Measurements from ENCODE around the gene FOXK2. TPM values are rescaled to one million over a fixed set of nuclear protein-coding genes. Genes with fewer than 3 reads are reported as not detected.
"Not testable (repeated sequence)": the region's sequence is repeated elsewhere in the genome, so short reads cannot be mapped to it uniquely, and the experiment has no call there.

The FOXK2 gene
- total RNA-seq, 1 donor from 2014 or later = 49.5 TPM

GRCh38 chr17:82551779-82552457 lies 32.4 kb downstream of the FOXK2 start:
- Mint-ChIP-seq H3K27ac (ENCODE audit: unreplicated experiment) (peak overlapping the region; percentile 71), H3K4me1 (ENCODE audit: low read depth) (peaks cover 49% of the 10 kb centered on the region), H3K4me3 (ENCODE audit: unreplicated experiment) (no peak overlapping the region), H3K27me3 (ENCODE audit: low read depth) (no peaks in the 10 kb centered on the region), H3K36me3 (ENCODE audit: low read depth) (no peaks in the 10 kb centered on the region), H3K9me3 (ENCODE audit: low read depth) (peaks cover 6% of the 10 kb centered on the region)
- peak; percentile 80 for TF ChIP-seq CTCF (IDR thresholded peaks at IDR 0.05)
- DNase-seq (ENCODE audit: low spot score) = no peak

- Mint-ChIP-seq H3K4me3 (ENCODE audit: unreplicated experiment) (no peak overlapping the region), H3K4me1 (ENCODE audit: low read depth) (peaks cover 47% of the 10 kb centered on the region), H3K27ac (ENCODE audit: unreplicated experiment) (peak overlapping the region; percentile 71), H3K36me3 (ENCODE audit: low read depth) (no peaks in the 10 kb centered on the region), H3K27me3 (ENCODE audit: low read depth) (no peaks in the 10 kb centered on the region), H3K9me3 (ENCODE audit: low read depth) (peaks cover 6% of the 10 kb centered on the region)
- TF ChIP-seq CTCF (IDR thresholded peaks at IDR 0.05) = no peak
- DNase-seq (ENCODE audit: low spot score) = no peak
Measured at GRCh38 chr17:82552580-82552979, 33.0 kb downstream of the FOXK2 start.

- peak overlapping the region; percentile 12 for H3K27ac Mint-ChIP-seq (ENCODE audit: unreplicated experiment)
- no peaks in the 10 kb centered on the region for H3K9me3 Mint-ChIP-seq (ENCODE audit: low read depth)
- no peak for TF ChIP-seq CTCF (IDR thresholded peaks at IDR 0.05)
- H3K4me1 Mint-ChIP-seq (ENCODE audit: low read depth) = peaks cover 42% of the 10 kb centered on the region
- H3K4me3 Mint-ChIP-seq (ENCODE audit: unreplicated experiment) = no peak overlapping the region
- no peaks in the 10 kb centered on the region for H3K27me3 Mint-ChIP-seq (ENCODE audit: low read depth)
- no peak for DNase-seq (ENCODE audit: low spot score)
- H3K36me3 Mint-ChIP-seq (ENCODE audit: low read depth) = no peaks in the 10 kb centered on the region
Measured at GRCh38 chr17:82553210-82553930, 33.8 kb downstream of the FOXK2 start.

- peaks cover 46% of the 10 kb centered on the region for H3K4me1 Mint-ChIP-seq (ENCODE audit: low read depth)
- H3K27me3 Mint-ChIP-seq (ENCODE audit: low read depth); H3K36me3 Mint-ChIP-seq (ENCODE audit: low read depth); DNase-seq (ENCODE audit: low spot score); H3K4me3 Mint-ChIP-seq (ENCODE audit: unreplicated experiment); H3K9me3 Mint-ChIP-seq (ENCODE audit: low read depth); H3K27ac Mint-ChIP-seq (ENCODE audit: unreplicated experiment): not testable (repeated sequence)
Measured at GRCh38 chr17:82557510-82557909, 38.0 kb downstream of the FOXK2 start.

GRCh38 chr17:82559566-82560251 lies 40.2 kb downstream of the FOXK2 start:
- no peaks in the 10 kb centered on the region for H3K27me3 Mint-ChIP-seq (ENCODE audit: low read depth)
- H3K9me3 Mint-ChIP-seq (ENCODE audit: low read depth) = no peaks in the 10 kb centered on the region
- no peak for TF ChIP-seq CTCF (IDR thresholded peaks at IDR 0.05)
- DNase-seq (ENCODE audit: low spot score) = no peak
- H3K4me1 Mint-ChIP-seq (ENCODE audit: low read depth) = peaks cover 46% of the 10 kb centered on the region
- H3K27ac Mint-ChIP-seq (ENCODE audit: unreplicated experiment) = no peak overlapping the region
- no peaks in the 10 kb centered on the region for H3K36me3 Mint-ChIP-seq (ENCODE audit: low read depth)
- H3K4me3 Mint-ChIP-seq (ENCODE audit: unreplicated experiment) = no peak overlapping the region
